ENCODE data around the gene MYBPC1.
"Not testable (repeated sequence)": the region's sequence is repeated elsewhere in the genome, so short reads cannot be mapped to it uniquely, and the experiment has no call there.

MYBPC1 gene

GRCh38 chr12:101697197-101697929 lies 102.6 kb downstream of the MYBPC1 start, which contains the start of gene CHPT1:
CHPT1 (plus strand) TSS chr12:101697640; CDS start chr12:101697862, 222 bp downstream.
- peak; percentile 47 for DNase-seq

GRCh38 chr12:101697930-101698799 lies 103.4 kb downstream of the MYBPC1 start:
- DNase-seq, result peak; percentile 12

- DNase-seq, result peak; percentile 12
Observed at GRCh38 chr12:101698800-101699347, 104.1 kb downstream of the MYBPC1 start.

- no peak for DNase-seq
Observed at GRCh38 chr12:101700299-101700820, 105.6 kb downstream of the MYBPC1 start.

GRCh38 chr12:101703487-101703886 lies 108.7 kb downstream of the MYBPC1 start:
- no peak for DNase-seq

- DNase-seq, result no peak
Observed at GRCh38 chr12:101706403-101706802, 111.6 kb downstream of the MYBPC1 start.

- DNase-seq, result no peak
Observed at GRCh38 chr12:101707131-101707782, 112.5 kb downstream of the MYBPC1 start.

GRCh38 chr12:101710288-101710687 lies 115.5 kb downstream of the MYBPC1 start:
- DNase-seq, result no peak

- DNase-seq, result no peak
Observed at GRCh38 chr12:101713059-101713682, 118.4 kb downstream of the MYBPC1 start.

GRCh38 chr12:101713930-101714329 lies 119.2 kb downstream of the MYBPC1 start:
- DNase-seq, result no peak

- no peak for DNase-seq
Observed at GRCh38 chr12:101714877-101715444, 120.2 kb downstream of the MYBPC1 start.

- DNase-seq, result peak; percentile 14
Observed at GRCh38 chr12:101719566-101719965, 124.8 kb downstream of the MYBPC1 start.

- DNase-seq, result no peak
Observed at GRCh38 chr12:101720118-101720517, 125.3 kb downstream of the MYBPC1 start.

- no peak for DNase-seq
Observed at GRCh38 chr12:101722392-101722791, 127.6 kb downstream of the MYBPC1 start.

- DNase-seq, result no peak
Observed at GRCh38 chr12:101727098-101727497, 132.3 kb downstream of the MYBPC1 start.

GRCh38 chr12:101729842-101730241 lies 135.1 kb downstream of the MYBPC1 start:
- DNase-seq, result no peak

GRCh38 chr12:101732318-101732717 lies 137.5 kb downstream of the MYBPC1 start:
- DNase-seq, result no peak

GRCh38 chr12:101733166-101733565 lies 138.4 kb downstream of the MYBPC1 start:
- no peak for DNase-seq

- DNase-seq, result not testable (repeated sequence)
Observed at GRCh38 chr12:101734482-101734881, 139.7 kb downstream of the MYBPC1 start.

Measured in fibroblast of skin of right biceps (primary cell).